Measurements from ENCODE around the gene RGCC.
"Not testable (repeated sequence)": the region's sequence is repeated elsewhere in the genome, so short reads cannot be mapped to it uniquely, and the experiment has no call there.

Gene RGCC, protein sequence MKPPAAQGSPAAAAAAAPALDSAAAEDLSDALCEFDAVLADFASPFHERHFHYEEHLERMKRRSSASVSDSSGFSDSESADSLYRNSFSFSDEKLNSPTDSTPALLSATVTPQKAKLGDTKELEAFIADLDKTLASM

DNA sequence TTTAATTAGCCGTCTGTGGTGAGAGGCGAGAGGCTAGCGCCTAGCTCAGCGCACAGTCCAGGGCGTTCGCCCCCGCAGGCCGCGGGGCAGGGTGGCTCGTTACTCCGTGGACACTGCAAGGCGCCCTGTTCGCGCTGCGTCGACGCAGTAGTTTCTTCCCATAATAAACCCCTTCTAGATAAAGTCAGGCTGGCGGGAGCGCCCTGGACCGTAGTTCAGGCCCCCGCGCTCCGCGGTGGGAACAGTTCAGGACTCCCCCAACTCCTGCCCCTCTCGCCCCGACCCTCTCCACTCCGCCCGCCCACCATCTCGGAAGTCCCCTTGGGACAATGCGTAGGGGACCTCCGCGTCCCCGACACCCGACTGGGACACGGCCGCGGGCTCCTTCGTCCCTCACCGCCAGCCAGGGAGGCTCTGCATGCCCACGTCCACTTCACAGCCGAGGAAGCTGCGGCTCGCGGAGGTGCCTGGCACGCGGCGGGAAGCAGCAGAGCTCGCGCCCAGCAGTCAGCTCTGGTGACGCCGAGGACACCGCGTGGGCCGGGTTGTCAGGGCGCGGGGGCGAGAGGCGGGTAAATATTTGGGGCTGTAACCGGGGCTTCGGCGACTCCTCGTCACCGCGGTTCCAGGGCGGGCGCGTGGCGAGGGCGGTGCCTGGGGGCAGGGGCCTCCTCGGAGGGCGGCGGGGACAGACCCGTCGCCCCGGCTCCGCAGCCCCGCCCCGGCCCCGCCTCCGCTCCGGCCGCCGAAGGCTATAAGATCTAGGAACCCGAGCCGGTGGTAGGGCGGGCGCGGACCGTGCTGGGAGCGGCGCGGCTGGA, at the start of gene RGCC:
Gene RGCC, plus strand, starts transcription at position 783 of the 821 bp plus-strand sequence. CDS start 158 bp downstream, outside the sequence.
- Mint-ChIP-seq H3K9me3 (peaks cover 10% of the 10 kb centered on the region), H3K4me3 (peak within 1 kb of the TSS; percentile 89), H3K27ac (peak within 1 kb of the TSS; percentile 96), H3K27me3 (peaks cover 21% of the 10 kb centered on the region), H3K4me1 (peaks cover 54% of the 10 kb centered on the region), H3K36me3 (ENCODE audit: low read depth) (peaks cover 38% of the 10 kb centered on the region)
- ATAC-seq: peak; percentile 75
- peak; percentile 97 for DNase-seq

GRCh38 chr13:41408121-41408520, 49.2 kb upstream of the RGCC start:
- no peaks in the 10 kb centered on the region for H3K27me3 Mint-ChIP-seq
- ATAC-seq: no peak

GRCh38 chr13:41408746-41409145, 48.6 kb upstream of the RGCC start:
- no peaks in the 10 kb centered on the region for H3K36me3 Mint-ChIP-seq (ENCODE audit: low read depth)
- ATAC-seq (no peak), DNase-seq (no peak)
- no peaks in the 10 kb centered on the region for H3K4me1 Mint-ChIP-seq
- H3K9me3 Mint-ChIP-seq: no peaks in the 10 kb centered on the region
- H3K27me3 Mint-ChIP-seq: no peaks in the 10 kb centered on the region
- no peak overlapping the region for H3K27ac Mint-ChIP-seq
- no peak overlapping the region for H3K4me3 Mint-ChIP-seq

More at GRCh38 chr13:41408121-41408520, 49.2 kb upstream of the RGCC start:
- DNase-seq: no peak
- no peaks in the 10 kb centered on the region for H3K9me3 Mint-ChIP-seq
- no peak overlapping the region for H3K27ac Mint-ChIP-seq
- no peaks in the 10 kb centered on the region for H3K36me3 Mint-ChIP-seq (ENCODE audit: low read depth)
- no peaks in the 10 kb centered on the region for H3K4me1 Mint-ChIP-seq
- H3K4me3 Mint-ChIP-seq: no peak overlapping the region

DNA sequence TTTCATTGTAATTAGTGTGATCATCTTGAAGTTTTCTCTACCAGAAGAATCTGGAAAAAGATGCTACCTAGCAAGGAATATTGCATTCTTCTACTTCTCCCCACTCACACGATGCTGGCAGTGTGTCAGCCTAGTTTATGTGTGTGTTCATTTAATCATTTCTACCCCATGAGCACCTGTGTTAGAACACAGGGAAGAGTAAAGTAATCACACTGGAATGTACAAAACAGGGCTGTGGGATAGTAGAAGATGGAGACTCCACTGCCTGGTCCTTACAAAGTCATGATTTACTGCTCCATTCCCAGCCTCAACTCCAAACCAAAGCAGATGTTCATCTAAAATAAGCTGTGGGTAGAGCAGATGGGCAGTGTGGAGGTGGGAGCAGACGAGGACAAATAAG, 47.7 kb upstream of the RGCC start:
- no peaks in the 10 kb centered on the region for H3K27me3 Mint-ChIP-seq
- H3K4me1 Mint-ChIP-seq: no peaks in the 10 kb centered on the region
- DNase-seq: no peak
- ATAC-seq: no peak
- H3K27ac Mint-ChIP-seq: no peak overlapping the region
- no peaks in the 10 kb centered on the region for H3K9me3 Mint-ChIP-seq
- H3K4me3 Mint-ChIP-seq: no peak overlapping the region
- no peaks in the 10 kb centered on the region for H3K36me3 Mint-ChIP-seq (ENCODE audit: low read depth)

- ATAC-seq (no peak), DNase-seq (no peak)
- Mint-ChIP-seq H3K9me3 (no peaks in the 10 kb centered on the region), H3K27ac (no peak overlapping the region), H3K27me3 (no peaks in the 10 kb centered on the region), H3K4me1 (no peaks in the 10 kb centered on the region), H3K4me3 (no peak overlapping the region), H3K36me3 (ENCODE audit: low read depth) (no peaks in the 10 kb centered on the region)
Observed at GRCh38 chr13:41411060-41411459, 46.3 kb upstream of the RGCC start.

GRCh38 chr13:41411522-41411921, 45.8 kb upstream of the RGCC start:
- DNase-seq (no peak), ATAC-seq (peak; percentile 46)
- H3K4me1 Mint-ChIP-seq: no peaks in the 10 kb centered on the region
- H3K27ac Mint-ChIP-seq: no peak overlapping the region
- H3K27me3 Mint-ChIP-seq: no peaks in the 10 kb centered on the region
- no peaks in the 10 kb centered on the region for H3K36me3 Mint-ChIP-seq (ENCODE audit: low read depth)
- no peaks in the 10 kb centered on the region for H3K9me3 Mint-ChIP-seq
- H3K4me3 Mint-ChIP-seq: no peak overlapping the region

DNA sequence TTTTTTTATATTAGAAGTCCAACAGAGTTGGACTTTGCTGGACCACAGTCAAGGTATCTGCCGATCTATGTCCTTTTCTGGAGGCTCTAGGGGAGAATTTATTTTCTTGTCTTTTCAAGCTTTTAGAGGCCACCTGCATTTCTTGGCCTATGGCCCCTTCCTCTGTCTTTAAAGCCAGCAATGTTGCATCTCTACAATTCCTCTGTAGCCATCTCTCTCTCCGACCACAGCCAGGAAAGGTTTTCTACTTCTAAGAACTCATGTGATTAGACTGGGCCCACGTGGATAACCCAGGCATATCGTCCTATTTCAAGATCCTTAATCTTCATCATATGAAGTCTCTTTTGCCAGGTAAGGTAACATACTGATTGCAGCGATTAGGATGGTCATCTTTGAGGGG, 43.5 kb upstream of the RGCC start:
- H3K4me1 Mint-ChIP-seq: no peaks in the 10 kb centered on the region
- H3K4me3 Mint-ChIP-seq: no peak overlapping the region
- no peak for ATAC-seq
- no peaks in the 10 kb centered on the region for H3K27me3 Mint-ChIP-seq
- no peaks in the 10 kb centered on the region for H3K9me3 Mint-ChIP-seq
- H3K36me3 Mint-ChIP-seq (ENCODE audit: low read depth): no peaks in the 10 kb centered on the region
- DNase-seq: no peak
- no peak overlapping the region for H3K27ac Mint-ChIP-seq

DNA sequence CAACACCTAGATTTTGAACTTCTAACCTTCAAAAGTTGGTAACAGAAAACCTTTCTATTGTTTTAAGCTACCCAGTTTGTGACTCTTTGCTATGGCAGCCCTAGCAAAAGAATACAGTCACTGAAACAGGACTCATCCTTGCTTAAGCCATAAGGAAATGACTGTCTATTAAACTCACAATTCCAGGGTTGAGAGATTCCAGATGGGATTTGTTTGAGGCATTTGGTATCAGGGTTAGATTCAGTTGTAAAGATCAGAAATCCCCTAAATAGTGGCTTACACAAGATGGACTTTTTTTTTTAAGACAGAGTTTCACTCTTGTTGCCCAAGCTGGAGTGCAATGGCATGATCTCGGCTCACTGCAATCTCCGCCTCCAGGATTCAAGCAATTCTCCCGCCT, 41.1 kb upstream of the RGCC start:
- no peak for DNase-seq
- Mint-ChIP-seq H3K27me3 (no peaks in the 10 kb centered on the region), H3K9me3 (no peaks in the 10 kb centered on the region), H3K4me3 (no peak overlapping the region), H3K4me1 (no peaks in the 10 kb centered on the region), H3K36me3 (ENCODE audit: low read depth) (no peaks in the 10 kb centered on the region), H3K27ac (no peak overlapping the region)
- no peak for ATAC-seq

DNA sequence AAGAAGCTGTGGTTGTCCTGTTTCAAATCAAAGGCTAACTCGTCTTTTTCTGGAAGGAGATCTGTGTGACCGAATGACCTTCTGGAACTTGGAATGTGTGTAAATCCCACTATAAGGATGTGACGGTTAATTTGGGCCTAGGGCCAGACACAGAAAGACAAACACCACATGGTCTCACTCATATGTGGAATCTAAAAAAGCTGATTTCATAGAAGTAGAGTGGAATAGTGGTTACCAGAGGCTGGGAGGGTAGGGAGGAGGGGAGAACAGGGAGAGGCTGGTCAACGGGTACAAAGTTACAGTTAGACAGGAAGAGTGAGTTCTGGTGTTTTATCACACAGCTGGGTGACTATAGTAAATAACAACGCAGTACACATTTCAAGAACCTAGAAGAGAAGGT, 39.3 kb upstream of the RGCC start:
- H3K27me3 Mint-ChIP-seq: no peaks in the 10 kb centered on the region
- no peaks in the 10 kb centered on the region for H3K36me3 Mint-ChIP-seq (ENCODE audit: low read depth)
- no peak overlapping the region for H3K27ac Mint-ChIP-seq
- ATAC-seq: no peak
- no peak overlapping the region for H3K4me3 Mint-ChIP-seq
- H3K4me1 Mint-ChIP-seq: no peaks in the 10 kb centered on the region
- H3K9me3 Mint-ChIP-seq: no peaks in the 10 kb centered on the region
- DNase-seq: no peak

- DNase-seq (no peak), ATAC-seq (no peak)
- no peak overlapping the region for H3K4me3 Mint-ChIP-seq
- H3K27me3 Mint-ChIP-seq: no peaks in the 10 kb centered on the region
- H3K36me3 Mint-ChIP-seq (ENCODE audit: low read depth): no peaks in the 10 kb centered on the region
- no peaks in the 10 kb centered on the region for H3K4me1 Mint-ChIP-seq
- H3K27ac Mint-ChIP-seq: no peak overlapping the region
- H3K9me3 Mint-ChIP-seq: no peaks in the 10 kb centered on the region
Observed at GRCh38 chr13:41418731-41419130, 38.6 kb upstream of the RGCC start.

DNA sequence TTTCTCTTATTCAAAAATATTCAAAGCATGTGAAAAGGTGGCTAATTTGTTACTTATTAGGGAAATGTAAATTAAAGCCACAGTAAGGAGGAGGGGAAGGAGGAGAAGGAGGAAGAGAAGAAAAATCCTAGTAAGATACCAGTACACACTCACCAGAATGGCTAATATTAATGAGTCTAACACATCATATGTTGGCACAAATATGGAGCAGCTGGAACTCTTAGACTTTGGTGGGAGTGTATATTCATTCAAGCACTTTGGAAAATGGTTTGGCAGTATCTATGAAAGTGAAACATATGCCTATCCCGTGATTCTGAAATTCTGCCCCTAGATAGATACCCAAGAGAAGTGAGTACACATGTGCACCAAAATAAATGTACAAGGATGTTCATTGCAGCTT, 38.1 kb upstream of the RGCC start:
- no peaks in the 10 kb centered on the region for H3K36me3 Mint-ChIP-seq (ENCODE audit: low read depth)
- no peaks in the 10 kb centered on the region for H3K27me3 Mint-ChIP-seq
- H3K4me1 Mint-ChIP-seq: no peaks in the 10 kb centered on the region
- no peak for DNase-seq
- no peaks in the 10 kb centered on the region for H3K9me3 Mint-ChIP-seq
- H3K4me3 Mint-ChIP-seq: no peak overlapping the region
- no peak for ATAC-seq
- no peak overlapping the region for H3K27ac Mint-ChIP-seq

DNA sequence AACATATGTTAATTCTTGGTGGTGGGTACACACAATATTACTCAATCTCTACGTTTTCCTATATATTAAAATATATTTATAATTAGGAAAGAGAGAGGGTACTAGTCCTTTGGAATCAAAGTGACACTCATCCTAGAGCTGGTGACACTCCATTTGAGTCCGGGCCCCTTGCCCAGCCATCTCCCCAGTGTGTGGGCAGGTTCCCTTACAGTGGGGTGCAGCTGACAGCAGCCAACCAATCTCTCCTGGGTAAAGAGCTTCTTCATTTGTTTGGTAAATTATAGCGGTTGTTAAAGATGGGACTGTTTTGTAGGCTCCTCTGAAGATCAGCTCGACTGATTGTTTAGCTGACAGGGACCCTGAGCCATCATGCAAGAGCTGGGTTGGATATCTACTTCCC, 37.2 kb upstream of the RGCC start:
- ATAC-seq (no peak), DNase-seq (no peak)
- Mint-ChIP-seq H3K36me3 (ENCODE audit: low read depth) (no peaks in the 10 kb centered on the region), H3K9me3 (no peaks in the 10 kb centered on the region), H3K27ac (no peak overlapping the region), H3K4me1 (no peaks in the 10 kb centered on the region), H3K27me3 (no peaks in the 10 kb centered on the region), H3K4me3 (no peak overlapping the region)

- not testable (repeated sequence) for ATAC-seq; H3K9me3 Mint-ChIP-seq; H3K4me3 Mint-ChIP-seq; H3K4me1 Mint-ChIP-seq; H3K27me3 Mint-ChIP-seq; H3K36me3 Mint-ChIP-seq (ENCODE audit: low read depth); DNase-seq; H3K27ac Mint-ChIP-seq
Observed at GRCh38 chr13:41421330-41421729, 36.0 kb upstream of the RGCC start.

GRCh38 chr13:41421983-41422382, 35.4 kb upstream of the RGCC start:
- not testable (repeated sequence) for H3K4me1 Mint-ChIP-seq

DNA sequence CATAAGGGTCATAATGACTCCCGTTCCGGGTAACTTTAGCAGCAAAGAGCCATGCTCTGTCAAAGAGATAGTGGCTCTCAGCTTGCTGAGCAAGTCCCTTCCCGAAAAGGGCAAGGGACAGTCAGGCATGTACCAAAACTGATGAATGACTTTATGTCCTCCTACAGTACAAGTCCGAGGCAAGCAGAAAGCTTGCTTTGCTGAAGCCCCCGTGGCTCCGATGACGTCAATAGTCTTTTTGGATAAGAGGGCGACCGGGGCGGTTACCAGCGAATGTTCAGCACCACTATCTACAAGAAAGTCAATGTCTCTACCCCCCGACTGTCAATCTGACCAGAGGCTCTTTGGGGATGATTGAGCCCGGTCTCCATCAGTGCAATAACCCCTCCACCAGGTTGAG, 34.1 kb upstream of the RGCC start:
- H3K9me3 Mint-ChIP-seq; H3K27me3 Mint-ChIP-seq; H3K27ac Mint-ChIP-seq; DNase-seq; H3K36me3 Mint-ChIP-seq (ENCODE audit: low read depth); H3K4me1 Mint-ChIP-seq; H3K4me3 Mint-ChIP-seq; ATAC-seq: not testable (repeated sequence)

More at GRCh38 chr13:41421983-41422382, 35.4 kb upstream of the RGCC start:
- not testable (repeated sequence) for ATAC-seq; H3K27me3 Mint-ChIP-seq; DNase-seq; H3K36me3 Mint-ChIP-seq (ENCODE audit: low read depth); H3K27ac Mint-ChIP-seq; H3K9me3 Mint-ChIP-seq; H3K4me3 Mint-ChIP-seq

Data from activated naive CD8-positive, alpha-beta T cell treated with anti-CD3 and anti-CD28 coated beads, Interleukin-2, amount 50 U/mL, for 24 hours (primary cell).